ENCODE measurements around the gene GORASP2. TPM values are rescaled to one million over a fixed set of nuclear protein-coding genes. Genes with fewer than 3 reads are reported as not detected.

The GORASP2 gene
- total RNA-seq, 1 experiment from 2014 or later = 143 TPM

DNA sequence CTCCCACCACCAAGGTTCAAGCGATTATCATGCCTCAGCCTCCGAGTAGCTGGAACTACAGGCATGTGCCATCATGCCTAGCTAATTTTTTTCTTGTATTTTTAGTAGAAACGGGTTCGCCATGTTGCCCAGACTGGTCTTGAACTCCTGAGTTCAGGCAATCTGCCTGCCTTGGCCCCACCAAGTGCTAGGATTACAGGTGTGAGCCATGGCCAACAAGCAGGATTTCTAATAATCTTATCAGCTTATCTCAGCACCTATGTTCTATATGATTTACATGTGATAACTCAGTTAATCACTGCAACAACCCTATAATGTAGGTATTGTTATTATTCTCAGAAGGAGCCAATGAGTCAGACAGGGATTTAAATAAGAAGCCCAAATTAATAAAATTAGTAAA, 80.3 kb downstream of the GORASP2 start:
- ChIA-PET CTCF (interaction anchor here (3.1 kb wide), 1 partner anchor 78 kb away, joined by 8 read pairs; no protein-coding TSS in a partner anchor), POLR2A (no interaction called here)
- Mint-ChIP-seq H3K36me3 (ENCODE audit: insufficient read depth, unreplicated experiment) (peaks cover 53% of the 10 kb centered on the region), H3K27me3 (ENCODE audit: insufficient read depth, unreplicated experiment) (no peaks in the 10 kb centered on the region), H3K4me1 (ENCODE audit: low read depth, unreplicated experiment) (peaks cover 7% of the 10 kb centered on the region), H3K4me3 (ENCODE audit: unreplicated experiment) (no peak overlapping the region), H3K9me3 (ENCODE audit: unreplicated experiment) (no peaks in the 10 kb centered on the region), H3K27ac (ENCODE audit: unreplicated experiment) (no peak overlapping the region)
- DNase-seq = no peak
- TF ChIP-seq, protein P1, sequence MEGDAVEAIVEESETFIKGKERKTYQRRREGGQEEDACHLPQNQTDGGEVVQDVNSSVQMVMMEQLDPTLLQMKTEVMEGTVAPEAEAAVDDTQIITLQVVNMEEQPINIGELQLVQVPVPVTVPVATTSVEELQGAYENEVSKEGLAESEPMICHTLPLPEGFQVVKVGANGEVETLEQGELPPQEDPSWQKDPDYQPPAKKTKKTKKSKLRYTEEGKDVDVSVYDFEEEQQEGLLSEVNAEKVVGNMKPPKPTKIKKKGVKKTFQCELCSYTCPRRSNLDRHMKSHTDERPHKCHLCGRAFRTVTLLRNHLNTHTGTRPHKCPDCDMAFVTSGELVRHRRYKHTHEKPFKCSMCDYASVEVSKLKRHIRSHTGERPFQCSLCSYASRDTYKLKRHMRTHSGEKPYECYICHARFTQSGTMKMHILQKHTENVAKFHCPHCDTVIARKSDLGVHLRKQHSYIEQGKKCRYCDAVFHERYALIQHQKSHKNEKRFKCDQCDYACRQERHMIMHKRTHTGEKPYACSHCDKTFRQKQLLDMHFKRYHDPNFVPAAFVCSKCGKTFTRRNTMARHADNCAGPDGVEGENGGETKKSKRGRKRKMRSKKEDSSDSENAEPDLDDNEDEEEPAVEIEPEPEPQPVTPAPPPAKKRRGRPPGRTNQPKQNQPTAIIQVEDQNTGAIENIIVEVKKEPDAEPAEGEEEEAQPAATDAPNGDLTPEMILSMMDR (IDR thresholded peaks at IDR 0.05; ENCODE audit: insufficient read depth in 1 of 2, low read depth in 1 of 2, low read length in 1 of 2, severe bottlenecking in 1 of 2, unreplicated experiment in 1 of 2) = no peak
- intact Hi-C loops (cut with micrococcal nuclease; ENCODE audit: unreplicated experiment) = no loop called here
- Histone ChIP-seq H3K4me3 (ENCODE audit: low read depth, low read length) (no peak overlapping the region), H3K36me3 (ENCODE audit: control insufficient read depth, insufficient read depth, low read length) (no peaks in the 10 kb centered on the region; the same call in none of the 2 replicates), H3K27me3 (replicated peaks; ENCODE audit: control insufficient read depth, insufficient read depth, low read length) (no peaks in the 10 kb centered on the region), H3K4me1 (no peaks in the 10 kb centered on the region), H3K9me3 (no peaks in the 10 kb centered on the region)
- BruUV-seq (replicated peaks) = no TSS peak

DNA sequence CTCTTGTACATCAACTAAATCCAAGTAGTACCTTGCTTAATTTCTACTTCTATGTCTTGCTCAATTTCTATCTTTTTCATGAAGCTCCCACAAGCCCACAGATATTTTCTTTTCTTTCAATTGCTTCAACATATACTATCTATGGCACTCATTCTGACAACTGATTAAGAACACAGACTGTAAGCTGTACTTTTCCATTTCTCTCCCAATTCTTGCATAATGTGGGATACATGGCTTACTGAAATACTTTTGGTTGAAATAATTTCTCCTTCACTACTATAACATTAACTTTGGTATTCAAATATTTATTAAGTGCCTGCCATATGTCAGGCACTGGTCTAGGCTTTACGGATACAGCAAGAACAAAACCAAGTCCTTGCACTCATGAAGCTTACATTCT, 84.8 kb downstream of the GORASP2 start:
- BruUV-seq (replicated peaks) = no TSS peak
- H3K4me1 ChIP-seq = no peaks in the 10 kb centered on the region
- Mint-ChIP-seq H3K4me3 (ENCODE audit: unreplicated experiment) (no peak overlapping the region), H3K4me1 (ENCODE audit: low read depth, unreplicated experiment) (peaks cover 3% of the 10 kb centered on the region), H3K36me3 (ENCODE audit: insufficient read depth, unreplicated experiment) (peaks cover 48% of the 10 kb centered on the region), H3K27ac (ENCODE audit: unreplicated experiment) (no peak overlapping the region), H3K9me3 (ENCODE audit: unreplicated experiment) (no peaks in the 10 kb centered on the region), H3K27me3 (ENCODE audit: insufficient read depth, unreplicated experiment) (no peaks in the 10 kb centered on the region)
- intact Hi-C loops (cut with micrococcal nuclease; ENCODE audit: unreplicated experiment) = no loop called here
- peaks cover 1% of the 10 kb centered on the region for H3K36me3 ChIP-seq (ENCODE audit: control insufficient read depth, insufficient read depth, low read length)
- no peaks in the 10 kb centered on the region for H3K9me3 ChIP-seq
- TF ChIP-seq, protein P1 (IDR thresholded peaks at IDR 0.05; ENCODE audit: insufficient read depth in 1 of 2, low read depth in 1 of 2, low read length in 1 of 2, severe bottlenecking in 1 of 2, unreplicated experiment in 1 of 2) = no peak
- POLR2A ChIA-PET = no interaction called here
- CTCF ChIA-PET = no interaction called here
- DNase-seq = no peak
- no peak overlapping the region for H3K4me3 ChIP-seq (ENCODE audit: low read depth, low read length)
- no peaks in the 10 kb centered on the region for H3K27me3 ChIP-seq (replicated peaks; ENCODE audit: control insufficient read depth, insufficient read depth, low read length)

DNA sequence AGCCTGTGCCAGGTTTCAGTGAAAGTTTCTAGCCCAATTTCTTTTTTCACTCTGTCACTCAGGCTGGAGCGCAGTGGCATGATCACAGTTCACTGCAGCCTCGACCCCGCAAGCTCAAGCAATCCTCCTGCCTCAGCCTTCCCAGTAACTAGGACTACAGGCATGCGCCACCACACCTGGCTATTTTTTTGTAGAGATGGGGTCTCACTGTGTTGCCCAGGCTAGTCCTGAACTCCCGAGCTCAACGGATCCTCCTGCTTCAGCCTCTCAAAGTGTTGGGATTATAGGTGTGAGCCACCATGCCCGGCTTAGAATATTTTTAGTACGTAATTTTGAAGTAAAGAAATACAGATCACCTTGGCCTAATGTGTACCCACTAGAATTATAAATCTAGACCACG, 87.1 kb downstream of the GORASP2 start:
- BruUV-seq (replicated peaks) = no TSS peak
- POLR2A ChIA-PET = no interaction called here

More for the DNA sequence above, 87.1 kb downstream of the GORASP2 start:
- H3K4me3 ChIP-seq (ENCODE audit: low read depth, low read length) = no peak overlapping the region
- Mint-ChIP-seq H3K27ac (ENCODE audit: unreplicated experiment) (no peak overlapping the region), H3K36me3 (ENCODE audit: insufficient read depth, unreplicated experiment) (peaks cover 43% of the 10 kb centered on the region), H3K9me3 (ENCODE audit: unreplicated experiment) (no peaks in the 10 kb centered on the region), H3K4me3 (ENCODE audit: unreplicated experiment) (no peak overlapping the region), H3K4me1 (ENCODE audit: low read depth, unreplicated experiment) (no peaks in the 10 kb centered on the region), H3K27me3 (ENCODE audit: insufficient read depth, unreplicated experiment) (no peaks in the 10 kb centered on the region)
- H3K36me3 ChIP-seq (ENCODE audit: control insufficient read depth, insufficient read depth, low read length) = peaks cover 1% of the 10 kb centered on the region
- CTCF ChIA-PET = no interaction called here
- DNase-seq = no peak
- H3K27me3 ChIP-seq (replicated peaks; ENCODE audit: control insufficient read depth, insufficient read depth, low read length) = no peaks in the 10 kb centered on the region
- no peaks in the 10 kb centered on the region for H3K4me1 ChIP-seq
- H3K9me3 ChIP-seq = no peaks in the 10 kb centered on the region
- intact Hi-C loops (cut with micrococcal nuclease; ENCODE audit: unreplicated experiment) = no loop called here
- TF ChIP-seq, protein P1 (IDR thresholded peaks at IDR 0.05; ENCODE audit: insufficient read depth in 1 of 2, low read depth in 1 of 2, low read length in 1 of 2, severe bottlenecking in 1 of 2, unreplicated experiment in 1 of 2) = no peak

Other genes with a start within 250 kb of the GORASP2 start
- gene SP5, start 213.9 kb upstream of the GORASP2 start, total RNA-seq (2022) = 149 and 161 TPM in 2 replicates
- 3.1 and 3.3 TPM in 2 replicates for gene ERICH2, start 158.9 kb upstream of the GORASP2 start, total RNA-seq (2022)
- gene GAD1, start 112.4 kb upstream of the GORASP2 start, total RNA-seq (2022) = 14.7 and 18.5 TPM in 2 replicates
- 77.7 and 85.1 TPM in 2 replicates for gene TLK1, start 231.6 kb downstream of the GORASP2 start, total RNA-seq (2022)

Measured in Caco-2 (cell line).